DMS53 treated with DMSO at 0.1 percent for 48 hours (cell line): ENCODE measurements around the gene LRRFIP1.
"Not testable (repeated sequence)": the region's sequence is repeated elsewhere in the genome, so short reads cannot be mapped to it uniquely, and the experiment has no call there.

Experiments used
- DNase-seq: peaks from one replicate; lab custom pipeline; 2025; ENCODE audit not compliant: unreplicated experiment; lab: John Stamatoyannopoulos, UW

The LRRFIP1 gene

GRCh38 chr2:237742614-237743013 is 115.2 kb downstream of the LRRFIP1 start:
- no peak for DNase-seq

DNA sequence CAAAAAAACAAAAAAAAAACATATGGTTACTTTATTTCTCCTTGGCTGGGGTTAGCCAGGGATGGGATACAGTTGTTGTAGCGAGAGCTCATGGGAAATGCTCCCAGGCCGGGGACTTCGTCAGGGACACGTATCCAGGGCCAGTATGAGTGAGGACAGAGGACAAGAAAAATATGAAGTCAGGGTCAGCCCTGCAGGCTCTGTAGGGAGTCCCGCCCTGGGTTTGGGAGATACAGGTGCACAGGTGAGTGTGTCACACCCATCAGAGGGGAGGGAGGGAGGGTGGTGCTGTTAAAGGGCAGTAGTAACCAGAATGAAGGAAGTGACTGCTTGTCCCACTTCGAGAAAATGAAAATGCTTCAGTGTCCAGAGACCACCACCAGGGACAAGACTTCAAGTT is 115.6 kb downstream of the LRRFIP1 start:
- DNase-seq = no peak

DNA sequence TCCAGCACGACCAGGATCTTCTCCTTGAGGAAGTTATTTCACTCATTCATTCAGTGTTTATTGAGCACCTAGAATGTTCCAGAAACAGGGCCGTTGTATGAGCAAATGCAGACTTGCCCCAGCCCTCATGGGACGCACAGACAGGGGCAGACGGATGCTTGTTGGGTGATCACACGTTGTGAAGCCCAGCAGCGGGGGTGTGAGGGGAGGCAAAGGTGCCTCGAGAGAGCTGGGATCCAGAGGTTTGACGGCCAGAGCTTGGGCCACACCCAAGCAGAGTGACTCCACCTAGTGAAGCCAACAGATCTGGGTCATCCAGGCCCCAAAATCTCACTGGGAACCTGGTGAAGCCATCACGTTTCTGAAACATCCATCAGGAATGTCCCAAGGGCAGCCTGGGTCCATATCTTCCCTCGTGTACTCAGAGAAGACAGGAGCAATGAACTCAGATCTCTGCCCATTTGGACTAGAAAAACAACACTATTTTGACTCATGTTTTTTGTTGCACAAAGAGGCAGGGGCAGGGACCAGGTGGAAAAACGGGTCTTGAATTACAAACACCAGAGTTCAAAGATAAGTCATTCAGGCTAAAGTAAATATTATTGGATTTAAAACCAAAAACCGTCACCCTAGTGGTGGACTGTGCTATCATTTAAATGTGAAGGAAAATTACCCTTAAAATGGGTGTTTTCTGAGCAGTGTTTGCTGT is 116.3 kb downstream of the LRRFIP1 start:
- peak; percentile 35 for DNase-seq

- DNase-seq = no peak
Observed at GRCh38 chr2:237744270-237744612, 116.9 kb downstream of the LRRFIP1 start.

DNA sequence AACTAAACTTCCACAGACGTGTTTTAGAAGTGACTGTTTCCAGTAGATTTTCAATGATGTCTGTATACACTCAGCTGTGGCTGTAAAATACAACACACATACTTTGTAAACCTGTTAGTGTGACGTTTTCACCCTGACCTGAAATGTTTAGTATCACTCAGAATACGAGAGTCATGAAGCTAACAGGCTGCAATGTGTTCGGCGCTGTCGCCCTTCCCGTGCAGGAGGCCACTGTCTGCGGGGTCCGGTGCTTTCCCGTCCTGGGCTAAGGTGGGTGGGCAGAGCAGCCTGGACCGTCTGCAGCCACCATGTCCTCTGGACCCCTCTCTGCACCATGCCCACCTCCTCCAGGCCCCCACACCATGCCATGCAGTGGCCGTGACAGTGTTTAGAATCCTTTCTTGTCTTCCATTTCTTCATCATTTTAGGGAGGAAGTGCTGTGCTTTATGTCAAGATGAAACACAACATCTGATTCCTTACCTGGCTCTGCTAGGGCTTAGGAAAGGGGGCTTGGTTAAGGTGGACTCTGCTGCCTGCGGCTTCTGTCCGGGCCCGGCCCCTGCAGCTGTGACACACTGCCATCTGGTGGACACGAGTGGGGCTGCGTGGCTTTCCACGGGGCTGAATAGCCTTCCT is 117.3 kb downstream of the LRRFIP1 start:
- peak; percentile 62 for DNase-seq

- no peak for DNase-seq
Observed at GRCh38 chr2:237745250-237745613, 117.8 kb downstream of the LRRFIP1 start.

- DNase-seq = no peak
Observed at GRCh38 chr2:237746302-237747080, 119.1 kb downstream of the LRRFIP1 start.

DNA sequence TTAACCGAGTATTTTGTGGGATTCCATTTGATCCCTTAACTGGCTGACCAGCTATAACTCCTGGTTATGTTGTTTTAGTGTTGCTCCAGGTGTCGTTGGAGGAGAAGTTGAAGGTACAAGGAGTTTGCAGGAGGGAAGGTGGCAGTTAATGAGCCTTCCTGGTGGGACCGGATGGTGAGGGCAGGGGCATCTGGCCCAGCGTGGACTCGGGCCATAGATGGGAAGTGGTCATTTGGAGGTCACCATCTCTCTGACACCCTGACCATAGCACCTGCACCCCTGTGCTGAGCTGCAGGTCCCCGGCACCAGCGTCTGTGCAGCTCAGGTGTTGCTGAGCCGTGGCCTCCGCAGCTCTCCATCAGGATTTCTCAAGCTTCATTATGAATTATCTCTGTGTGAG is 119.8 kb downstream of the LRRFIP1 start:
- DNase-seq = no peak

DNA sequence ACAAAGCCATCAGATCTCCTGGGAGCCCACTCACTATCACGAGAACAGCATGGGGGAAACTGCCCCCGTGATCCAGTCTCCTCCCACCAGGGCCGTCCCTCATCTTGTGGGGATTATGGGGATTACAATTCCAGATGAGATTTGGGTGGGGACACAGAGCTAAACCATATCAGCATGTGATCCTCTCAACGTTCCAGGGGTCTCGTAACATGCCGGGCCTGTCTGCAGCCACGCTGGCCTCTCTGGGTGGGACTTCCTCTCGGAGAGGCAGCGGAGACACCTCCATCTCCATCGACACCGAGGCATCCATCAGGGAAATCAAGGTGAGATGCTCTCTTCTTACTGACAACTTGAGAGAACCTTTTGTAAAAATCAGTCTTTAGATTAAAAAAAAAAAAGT is 121.6 kb downstream of the LRRFIP1 start:
- no peak for DNase-seq

- DNase-seq = no peak
Observed at GRCh38 chr2:237749961-237750360, 122.6 kb downstream of the LRRFIP1 start.

GRCh38 chr2:237750441-237750840 is 123.1 kb downstream of the LRRFIP1 start:
- DNase-seq = not testable (repeated sequence)

DNA sequence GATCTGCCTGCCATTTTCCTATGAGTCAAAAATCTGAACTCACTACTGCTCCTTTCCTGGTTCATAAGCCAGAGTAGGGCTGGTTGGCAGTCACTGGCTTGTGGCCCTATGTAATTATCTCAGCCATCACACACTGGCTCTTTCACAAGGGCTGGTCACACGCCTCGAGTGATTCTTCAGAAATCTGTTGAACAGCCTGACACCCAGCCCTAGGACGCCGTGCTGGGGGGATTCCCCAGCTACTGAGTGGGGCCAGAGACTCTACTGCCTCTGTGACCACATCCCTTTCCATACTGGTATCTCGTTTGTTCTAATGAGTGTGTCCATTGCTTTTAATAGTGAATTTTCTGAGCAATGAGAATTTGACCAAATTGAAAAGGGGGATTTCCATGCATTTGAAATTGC is 125.4 kb downstream of the LRRFIP1 start:
- no peak for DNase-seq

DNA sequence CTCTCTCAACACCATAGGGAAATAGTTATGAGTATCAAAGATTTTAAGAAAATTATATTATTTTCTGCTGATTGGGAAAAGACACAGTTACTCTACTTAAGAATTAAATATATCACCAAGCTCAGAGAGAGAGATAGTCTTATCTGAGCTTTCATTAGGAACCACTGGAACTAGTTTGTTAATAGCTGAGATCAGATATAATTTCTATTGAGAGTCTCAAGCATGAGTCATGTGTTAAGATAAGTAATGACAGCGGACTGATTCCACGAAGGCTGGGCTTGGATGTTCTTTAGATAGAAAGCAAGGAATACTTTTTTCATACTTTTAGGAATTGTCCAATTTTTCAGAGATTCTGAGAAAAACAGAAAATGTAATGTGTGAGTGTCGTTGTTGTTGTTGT is 126.8 kb downstream of the LRRFIP1 start:
- DNase-seq = no peak

DNA sequence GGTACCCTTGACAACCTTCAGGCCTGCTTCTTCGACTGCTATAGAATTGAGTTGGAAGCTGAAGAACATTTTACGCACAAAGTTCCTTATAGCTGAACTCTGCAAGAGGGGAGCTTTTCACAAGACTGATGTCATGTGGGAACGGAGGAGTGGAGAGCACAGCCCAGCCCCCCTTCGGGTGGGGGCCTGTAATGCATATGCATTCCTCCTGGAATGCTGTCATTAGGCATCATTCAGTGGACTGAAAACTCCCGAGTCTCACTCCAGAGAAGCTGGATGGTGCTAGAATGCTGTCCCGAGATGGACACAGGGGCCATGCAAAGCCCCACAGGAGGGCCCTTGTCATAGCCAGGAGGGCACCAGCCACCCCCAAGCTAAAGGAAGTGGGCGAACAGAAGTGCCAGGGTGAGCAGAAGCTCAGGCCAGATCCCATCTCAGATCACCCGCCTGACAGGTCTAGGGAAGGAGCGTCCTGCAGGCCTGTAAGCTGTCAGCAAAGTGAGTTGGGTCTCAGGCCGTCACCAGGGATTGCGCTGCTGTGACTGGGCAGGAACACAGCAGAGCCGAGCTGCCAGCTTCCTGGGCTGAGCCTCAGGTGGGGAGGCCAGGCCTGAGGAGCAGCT is 127.3 kb downstream of the LRRFIP1 start:
- no peak for DNase-seq

DNA sequence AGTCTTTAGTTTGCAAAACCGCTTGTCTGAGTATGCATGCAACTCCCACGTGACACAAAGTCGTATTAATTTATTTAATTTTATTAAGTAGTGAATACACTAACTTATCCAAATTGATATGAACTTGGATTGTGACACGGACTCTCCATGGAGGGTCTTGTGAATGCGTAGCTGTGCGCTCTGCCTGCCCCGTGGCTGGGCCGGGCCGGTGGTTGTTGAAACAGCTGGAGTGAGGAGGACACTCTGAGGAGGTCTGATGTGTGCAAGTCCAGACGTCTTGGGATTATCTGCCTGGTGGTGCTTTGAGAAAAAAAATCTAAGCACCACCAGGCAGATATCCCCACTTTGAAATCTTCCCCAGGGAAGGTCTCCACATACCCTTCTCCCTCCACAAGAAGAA is 130.2 kb downstream of the LRRFIP1 start:
- DNase-seq = no peak

- no peak for DNase-seq
Observed at GRCh38 chr2:237758185-237758584, 130.8 kb downstream of the LRRFIP1 start.

DNA sequence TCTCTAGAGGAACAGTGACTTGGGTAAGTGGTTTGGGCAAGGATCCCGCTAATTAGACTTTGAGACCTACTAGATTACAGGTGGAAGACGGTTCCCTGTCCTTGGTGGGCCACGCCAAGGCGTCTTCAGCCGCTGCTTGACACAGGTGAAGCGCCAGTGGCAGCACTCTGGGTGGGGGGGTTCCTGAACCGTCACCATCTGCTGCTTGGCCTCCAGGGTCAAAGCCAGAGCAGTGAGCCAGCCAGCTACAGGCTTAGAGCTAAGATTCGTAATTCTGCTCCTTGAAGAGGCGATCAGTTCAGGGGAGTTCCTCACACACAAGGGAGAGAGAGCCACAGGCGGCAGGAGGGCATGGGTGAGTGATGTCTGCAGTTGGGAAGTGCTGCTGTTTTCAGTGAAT is 131.8 kb downstream of the LRRFIP1 start:
- no peak for DNase-seq

DNA sequence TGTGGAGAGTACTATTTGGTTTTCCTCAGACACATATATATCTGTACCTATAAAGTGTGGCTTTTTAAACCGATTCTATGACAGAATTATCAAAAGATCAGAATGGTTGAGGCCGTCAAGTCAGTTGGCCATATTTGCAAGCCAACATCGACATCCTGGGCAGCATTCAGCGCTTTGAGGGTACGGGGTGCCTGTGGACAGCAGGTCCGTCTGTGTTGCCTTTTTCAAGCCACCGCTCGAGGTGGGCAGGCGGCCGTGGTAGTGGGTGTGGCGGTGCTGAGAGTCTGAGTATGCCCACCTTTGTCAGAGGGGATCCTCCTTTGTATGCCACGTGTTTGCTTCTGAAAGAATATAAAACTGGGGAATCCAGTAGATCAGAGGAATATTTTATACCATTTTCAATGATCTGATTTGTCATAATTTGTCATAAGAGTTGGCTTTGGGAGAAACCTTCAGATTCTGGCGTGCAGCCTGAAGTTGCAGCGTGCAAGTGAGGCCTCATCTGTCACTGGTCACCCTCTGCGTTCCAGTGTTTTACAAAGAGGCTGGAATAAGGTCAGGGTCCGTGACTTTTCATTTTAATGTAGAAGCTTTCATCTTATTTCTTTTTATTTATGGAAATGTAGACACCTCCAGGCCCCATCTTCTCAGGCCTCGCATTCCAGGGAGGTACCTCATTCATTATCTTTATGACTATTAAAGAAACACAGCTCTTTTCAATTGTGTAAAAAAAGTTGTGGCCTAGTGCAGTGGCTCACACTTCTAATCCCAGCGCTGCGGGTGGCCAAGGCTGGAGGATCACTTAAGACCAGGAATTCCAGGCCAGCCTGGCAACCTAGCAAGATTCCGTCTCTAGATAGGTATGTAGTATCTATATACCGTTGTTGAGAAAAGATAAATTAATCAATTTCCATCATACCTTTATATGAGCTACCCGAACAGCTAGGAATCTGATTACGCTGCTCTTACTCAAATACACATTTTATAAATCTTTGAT is 133.4 kb downstream of the LRRFIP1 start:
- no peak for DNase-seq

DNA sequence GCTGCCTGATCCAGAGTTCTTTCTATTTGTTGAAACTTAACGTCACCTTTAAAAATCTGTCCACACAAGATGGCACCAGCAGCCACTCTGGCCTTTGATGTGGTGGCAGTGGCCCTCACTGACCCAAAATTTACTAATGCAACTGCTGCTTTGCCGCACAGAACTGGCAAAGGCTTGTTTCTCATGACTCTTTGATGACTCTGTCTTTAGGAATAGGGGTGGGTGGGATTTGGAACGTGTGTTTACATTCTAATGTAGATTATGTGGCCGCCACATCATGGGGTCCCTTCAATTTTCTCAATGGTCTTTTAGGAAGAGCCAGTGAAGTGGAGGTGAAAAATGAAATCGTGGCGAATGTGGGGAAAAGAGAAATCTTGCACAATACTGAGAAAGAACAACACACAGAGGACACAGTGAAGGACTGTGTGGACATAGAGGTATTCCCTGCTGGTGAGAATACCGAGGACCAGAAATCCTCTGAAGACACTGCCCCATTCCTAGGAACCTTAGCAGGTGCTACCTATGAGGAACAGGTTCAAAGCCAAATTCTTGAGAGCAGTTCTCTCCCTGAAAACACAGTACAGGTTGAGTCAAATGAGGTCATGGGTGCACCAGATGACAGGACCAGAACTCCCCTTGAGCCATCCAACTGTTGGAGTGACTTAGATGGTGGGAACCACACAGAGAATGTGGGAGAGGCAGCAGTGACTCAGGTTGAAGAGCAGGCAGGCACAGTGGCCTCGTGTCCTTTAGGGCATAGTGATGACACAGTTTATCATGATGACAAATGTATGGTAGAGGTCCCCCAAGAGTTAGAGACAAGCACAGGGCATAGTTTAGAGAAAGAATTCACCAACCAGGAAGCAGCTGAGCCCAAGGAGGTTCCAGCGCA is 135.2 kb downstream of the LRRFIP1 start:
- DNase-seq = not testable (repeated sequence)

- DNase-seq = no peak
Observed at GRCh38 chr2:237763812-237764211, 136.4 kb downstream of the LRRFIP1 start.
